GM21529 (cell line): ENCODE measurements around the gene EIF5A2.

ENCODE experiments used
- ATAC-seq: cut with Tn5 transposase; IDR thresholded peaks from one replicate; pipeline ENCODE4 v1.9.1; 2021; ENCODE audit not compliant: unreplicated experiment

EIF5A2 gene

DNA sequence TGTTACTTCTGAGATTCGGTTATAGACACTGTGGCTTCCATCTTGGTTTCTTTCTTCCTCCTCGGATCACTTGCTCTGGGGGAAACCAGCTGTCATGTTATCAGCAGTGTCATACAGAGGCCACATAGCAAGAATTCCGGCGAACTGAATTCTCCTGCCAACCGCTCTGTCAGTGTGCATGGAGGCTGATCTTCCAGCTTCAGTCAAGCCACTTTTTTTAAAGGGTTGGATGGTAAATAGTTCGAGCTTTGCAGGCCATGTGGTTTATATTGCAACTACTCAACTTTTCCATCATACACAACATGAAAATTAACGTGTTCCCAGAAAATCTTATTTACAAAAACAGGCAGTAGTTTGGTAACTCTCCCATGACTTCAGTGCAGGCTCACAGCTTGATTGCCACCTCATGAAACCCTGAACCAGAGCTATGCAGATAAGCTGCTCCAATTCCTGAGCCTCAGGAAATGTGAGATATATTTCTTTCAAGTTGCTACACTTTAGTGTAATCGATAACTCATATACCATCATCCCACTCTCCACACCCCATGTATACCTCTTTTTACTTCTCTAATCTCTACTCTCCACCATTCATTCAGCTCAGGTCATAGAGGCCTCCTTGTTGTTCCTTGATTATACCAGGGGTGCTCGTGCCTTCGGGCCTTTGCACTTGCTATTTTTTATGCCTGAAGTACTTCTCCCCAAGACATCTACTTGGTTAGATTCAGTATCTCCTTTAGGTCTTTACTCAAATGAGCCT is 45.6 kb downstream of the EIF5A2 start:
- ATAC-seq: no peak

DNA sequence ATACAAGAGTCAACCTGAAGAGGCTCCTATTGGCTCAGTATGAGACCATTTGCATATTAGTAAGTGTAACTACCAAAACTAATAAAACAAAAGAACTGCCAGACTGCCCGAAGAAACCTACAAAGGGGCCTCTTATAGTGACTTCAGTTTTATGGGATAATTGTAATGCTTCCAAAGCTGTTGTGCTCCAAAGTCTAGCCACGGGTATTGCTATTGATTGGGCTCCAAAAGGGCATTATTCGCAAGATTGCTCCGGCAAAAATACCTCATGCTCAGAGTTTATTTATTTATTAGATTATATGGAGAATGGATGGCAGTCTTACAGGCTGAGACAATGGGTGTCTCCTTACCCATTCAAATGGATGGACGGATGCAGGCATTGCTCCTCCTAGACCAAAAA is 49.8 kb downstream of the EIF5A2 start:
- no peak for ATAC-seq

DNA sequence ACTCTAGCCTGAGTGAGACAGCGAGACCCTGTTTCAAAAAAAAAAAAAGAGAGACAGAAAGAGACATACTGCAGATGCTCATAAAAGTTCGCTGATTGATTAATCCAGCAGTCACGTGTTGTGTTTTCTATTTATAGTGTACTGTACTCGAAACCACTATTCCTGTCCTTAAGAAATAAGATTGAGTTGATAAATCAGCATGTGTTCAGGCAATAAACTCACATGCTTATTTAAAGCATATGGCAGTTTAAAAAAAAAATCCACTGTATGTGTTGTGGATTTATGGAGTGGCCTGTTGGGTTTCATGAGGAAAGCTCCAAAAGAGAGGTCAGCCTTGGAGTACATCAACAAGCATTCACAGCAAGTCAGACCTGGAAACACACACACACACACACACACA is 56.1 kb downstream of the EIF5A2 start:
- ATAC-seq: no peak

DNA sequence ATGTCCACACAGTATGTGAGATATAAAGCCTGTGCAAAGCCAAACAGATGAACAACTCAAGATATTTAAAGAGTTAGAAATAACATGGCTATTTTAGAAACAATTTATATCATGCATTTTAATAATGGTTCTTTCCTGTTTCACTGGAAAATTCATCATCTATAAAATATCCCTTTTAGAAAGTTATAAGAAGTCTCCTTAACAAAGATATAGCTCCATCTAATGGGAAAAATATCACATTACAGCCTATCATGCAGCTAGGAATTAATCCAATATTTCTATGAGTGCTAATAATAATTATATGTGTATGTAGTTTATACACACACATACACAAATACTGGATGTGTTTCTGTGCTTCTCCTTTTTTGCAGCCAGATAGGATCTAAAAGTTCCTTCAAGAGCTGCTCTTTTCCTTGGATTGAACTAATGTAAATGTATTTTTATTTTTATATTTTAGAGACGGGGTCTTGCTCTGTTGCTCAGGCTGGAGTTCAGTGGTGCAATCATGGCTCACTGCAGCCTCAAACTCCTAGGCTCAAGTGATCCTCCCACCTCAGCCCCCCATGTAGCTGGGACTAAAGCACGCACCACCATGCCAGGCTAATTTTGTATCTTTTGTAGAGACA is 60.0 kb downstream of the EIF5A2 start:
- ATAC-seq: no peak

DNA sequence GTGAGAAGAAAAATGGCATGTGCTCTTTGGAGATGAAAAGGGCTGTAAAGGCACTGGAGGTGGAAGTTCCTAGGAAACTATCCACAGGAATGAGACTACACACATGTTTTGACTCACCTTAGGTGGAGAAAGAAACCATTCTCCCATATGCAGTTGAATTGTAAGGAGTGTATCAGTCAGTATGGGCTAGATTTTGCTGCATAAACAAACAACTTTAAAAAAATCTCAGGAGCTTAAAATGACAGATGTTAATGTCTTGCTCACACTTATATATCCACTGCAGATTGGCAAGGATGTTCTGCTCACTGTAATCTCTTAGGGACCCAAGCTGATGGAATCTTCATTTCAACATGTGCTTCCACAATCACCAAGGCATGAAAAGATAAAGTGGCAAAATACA is 64.1 kb downstream of the EIF5A2 start:
- no peak for ATAC-seq

DNA sequence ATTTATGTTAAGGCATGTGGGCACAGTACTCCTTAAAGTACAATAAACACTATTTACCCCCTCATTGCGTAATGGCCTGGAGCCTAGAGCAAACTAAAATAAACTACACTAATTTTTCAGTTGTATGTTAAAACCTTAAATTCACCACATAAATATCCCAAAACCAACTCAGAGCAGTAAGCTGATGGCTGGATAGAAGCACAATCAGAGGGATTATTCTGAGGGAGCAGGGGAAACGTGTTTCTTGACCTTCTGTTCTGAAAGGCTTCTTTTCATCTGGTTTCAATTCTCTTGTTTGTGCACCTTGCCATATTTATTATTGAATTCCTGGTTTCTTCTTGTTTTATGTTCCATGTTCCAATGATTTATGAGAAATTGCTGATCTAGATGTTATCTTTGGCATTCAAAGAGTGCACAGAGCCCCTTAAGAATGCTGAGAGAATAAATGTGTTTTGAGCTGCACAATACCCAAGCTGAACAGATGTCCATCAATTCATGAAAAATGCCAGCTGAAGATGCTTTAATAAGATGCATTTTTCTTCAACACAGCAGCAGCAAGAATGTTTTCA is 68.1 kb downstream of the EIF5A2 start:
- ATAC-seq: no peak

DNA sequence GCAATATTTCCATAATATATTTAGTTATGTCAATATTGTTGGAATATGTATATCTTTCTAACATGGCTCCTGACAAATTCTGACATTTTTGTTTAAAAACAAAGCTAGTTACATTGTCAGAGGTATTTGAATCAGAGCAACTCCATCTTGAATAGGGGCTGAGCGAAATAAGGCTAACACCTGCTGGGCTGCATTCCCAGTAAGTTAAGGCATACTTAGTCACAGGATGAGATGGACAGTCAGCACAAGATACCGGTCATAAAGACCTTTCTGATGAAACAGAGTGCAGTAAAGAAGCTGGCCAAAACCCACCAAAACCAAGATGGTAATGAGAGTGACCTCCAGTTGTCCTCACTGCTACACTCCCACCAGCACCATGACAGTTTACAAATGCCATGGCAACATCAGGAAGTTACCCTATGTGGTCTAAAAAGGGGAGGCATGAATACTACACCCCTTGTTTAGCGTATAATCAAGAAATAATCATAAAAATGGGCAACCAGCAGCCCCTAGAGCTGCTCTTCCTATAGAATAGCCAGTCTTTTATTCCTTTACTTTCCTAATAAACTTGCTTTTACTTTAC is 68.8 kb downstream of the EIF5A2 start:
- ATAC-seq: no peak
